PC-3 (cell line): Measurements from ENCODE around the gene GLG1.

Source experiments
- CTCF ChIP-seq: fragments of 300-600 bp; sonication (generic); conservative IDR thresholded peaks from 2 replicates; pipeline ENCODE4 v1.5.1; 2017; ENCODE audit warnings: antibody characterized with exemption, low read depth, mild to moderate bottlenecking, low read length
- EZH2 ChIP-seq: fragments of 300-600 bp; sonication (generic); IDR thresholded peaks from one replicate; pipeline ENCODE4 v1.6.1; 2017; ENCODE audit warnings: antibody characterized with exemption, mild to moderate bottlenecking, low read length; ENCODE audit not compliant: unreplicated experiment
- EZH2phosphoT487 ChIP-seq: fragments of 300-600 bp; sonication (generic); IDR thresholded peaks from 2 replicates; pipeline ENCODE4 v1.6.1; 2018; ENCODE audit warnings: mild to moderate bottlenecking, antibody characterized with exemption, low read length, borderline replicate concordance

GRCh38 chr16:74503412-74503811 is 103.5 kb downstream of the GLG1 start:
- TF ChIP-seq EZH2 (no peak), CTCF (no peak), EZH2phosphoT487 (no peak)
